GM10248 (cell line): ENCODE data around the gene ESF1.

Experiments
- CTCF ChIA-PET: fragments of 300-600 bp; sonication (Branson Sonifier 250); formaldehyde crosslinking; extraction: SDS; loops from one replicate; lab custom pipeline; 2021; ENCODE audit warnings: antibody characterized with exemption; lab: Yijun Ruan, JAX
- POLR2A ChIA-PET: fragments of 350-650 bp; sonication (Branson Sonifier 250); formaldehyde crosslinking; extraction: SDS; loops from one replicate; lab custom pipeline; 2020; ENCODE audit warnings: antibody characterized with exemption; lab: Yijun Ruan, JAX
- DNase-seq: peaks from one replicate; pipeline ENCODE4 v3.0.0; 2012; ENCODE audit errors: extremely low spot score
- CTCF ChIP-seq: IDR thresholded peaks from 2 replicates; pipeline ENCODE4 v1.5.1; 2012; ENCODE audit warnings: mild to moderate bottlenecking, low read depth; ENCODE audit errors: extremely low read depth, missing control alignments, control extremely low read depth

Gene ESF1

GRCh38 chr20:13784271-13784892, 337 bp downstream of the ESF1 start:
- CTCF ChIA-PET, result interaction anchor here (1.2 to 4.0 kb wide), 7 partner anchors 8 to 662 kb away, joined by 3 to 40 read pairs (median 6); no protein-coding TSS in a partner anchor
- DNase-seq, result no peak
- POLR2A ChIA-PET, result no interaction called here

GRCh38 chr20:13783528-13783927, 1.2 kb downstream of the ESF1 start:
- CTCF ChIA-PET, result interaction anchor here (1.2 to 4.0 kb wide), 4 partner anchors 9 to 236 kb away, joined by 3 to 40 read pairs (median 10); no protein-coding TSS in a partner anchor
- POLR2A ChIA-PET, result no interaction called here
- no peak for TF ChIP-seq CTCF
- DNase-seq, result no peak

More at GRCh38 chr20:13784271-13784892, 337 bp downstream of the ESF1 start:
- TF ChIP-seq CTCF, result no peak

GRCh38 chr20:13778827-13779226, 5.9 kb downstream of the ESF1 start:
- POLR2A ChIA-PET, result no interaction called here
- CTCF ChIA-PET, result interaction anchor here (0.9 to 3.7 kb wide), 5 partner anchors 9 to 384 kb away, joined by 3 to 18 read pairs (median 3); no protein-coding TSS in a partner anchor
- no peak for DNase-seq
- TF ChIP-seq CTCF, result no peak

GRCh38 chr20:13777171-13777601, 7.5 kb downstream of the ESF1 start:
- DNase-seq, result no peak
- TF ChIP-seq CTCF, result no peak
- ChIA-PET CTCF (interaction anchor here (1.1 to 3.7 kb wide), 11 partner anchors 9 to 658 kb away, joined by 3 to 18 read pairs (median 5); partner anchors contain the start of genes ESF1 and NDUFAF5), POLR2A (no interaction called here)

GRCh38 chr20:13775867-13776266, 8.9 kb downstream of the ESF1 start:
- no peak for TF ChIP-seq CTCF
- DNase-seq, result no peak
- CTCF ChIA-PET, result interaction anchor here (2.6 kb wide), 1 partner anchor 10 kb away, joined by 8 read pairs; the partner anchor contains the start of genes ESF1 and NDUFAF5
- POLR2A ChIA-PET, result no interaction called here

- DNase-seq, result no peak
- TF ChIP-seq CTCF, result no peak
- ChIA-PET POLR2A (no interaction called here), CTCF (interaction anchor here (0.8 to 4.2 kb wide), 20 partner anchors 9 to 656 kb away, joined by 3 to 40 read pairs (median 6); partner anchors contain the start of genes ESF1 and NDUFAF5)
These were observed 12.2 kb downstream of the ESF1 start for GRCh38 chr20:13772529-13772928.
